ENCODE data around the gene MAT1A. TPM values are rescaled to one million over a fixed set of nuclear protein-coding genes. Genes with fewer than 3 reads are reported as not detected.

Gene MAT1A
- total and polyA plus RNA-seq, 2 donors from 2014 or later = 1.1 to 2.9 TPM

- intact Hi-C loops (cut with DNase I) = no loop called here
- no peak for TF ChIP-seq CTCF (IDR thresholded peaks at IDR 0.05; ENCODE audit: borderline replicate concordance, extremely low read depth, insufficient read depth)
Observed at GRCh38 chr10:80265740-80266512, 23.5 kb downstream of the MAT1A start.

GRCh38 chr10:80264081-80265056 lies 25.1 kb downstream of the MAT1A start:
- DNase-seq (no peak), FAIRE-seq (no peak)
- Histone ChIP-seq H3K27me3 (ENCODE audit: control insufficient read depth, insufficient read depth, low read length) (no peaks in the 10 kb centered on the region), H3K36me3 (ENCODE audit: control insufficient read depth in 2 of 3, insufficient read depth in 3 of 3, low read length in 3 of 3) (no peaks in the 10 kb centered on the region), H3K4me1 (ENCODE audit: control insufficient read depth in 2 of 3, insufficient read depth in 2 of 3, low read depth in 1 of 3, low read length in 3 of 3) (no peaks in the 10 kb centered on the region), H3K9ac (ENCODE audit: low read length in 3 of 3) (no peak overlapping the region), H3K9me3 (ENCODE audit: control insufficient read depth in 2 of 3, insufficient read depth in 1 of 3, low read length in 3 of 3) (no peaks in the 10 kb centered on the region), H3K27ac (ENCODE audit: low read depth in 2 of 2, low read length in 2 of 2) (no peak overlapping the region), H3K4me3 (ENCODE audit: low read length in 3 of 3) (no peak overlapping the region)
- intact Hi-C loops (cut with DNase I) = no loop called here
- no peak for TF ChIP-seq CTCF (IDR thresholded peaks at IDR 0.05; ENCODE audit: borderline replicate concordance, extremely low read depth, insufficient read depth)

More at GRCh38 chr10:80265740-80266512, 23.5 kb downstream of the MAT1A start:
- Histone ChIP-seq H3K36me3 (ENCODE audit: control insufficient read depth in 2 of 3, insufficient read depth in 3 of 3, low read length in 3 of 3) (no peaks in the 10 kb centered on the region), H3K4me1 (ENCODE audit: control insufficient read depth in 2 of 3, insufficient read depth in 2 of 3, low read depth in 1 of 3, low read length in 3 of 3) (no peaks in the 10 kb centered on the region), H3K9ac (ENCODE audit: low read length in 3 of 3) (no peak overlapping the region), H3K27ac (ENCODE audit: low read depth in 2 of 2, low read length in 2 of 2) (no peak overlapping the region), H3K27me3 (ENCODE audit: control insufficient read depth, insufficient read depth, low read length) (no peaks in the 10 kb centered on the region), H3K4me3 (ENCODE audit: low read length in 3 of 3) (no peak overlapping the region), H3K9me3 (ENCODE audit: control insufficient read depth in 2 of 3, insufficient read depth in 1 of 3, low read length in 3 of 3) (no peaks in the 10 kb centered on the region)
- peak in 3 of 5 donors; percentile 20 to 65 (median 40) for DNase-seq
- no peak for FAIRE-seq

- DNase-seq (peak in 1 of 5 donors; percentile 28), FAIRE-seq (no peak)
- H3K9ac ChIP-seq (ENCODE audit: low read length in 3 of 3) = no peak overlapping the region
- intact Hi-C loops (cut with DNase I) = no loop called here
- no peaks in the 10 kb centered on the region for H3K36me3 ChIP-seq (ENCODE audit: control insufficient read depth in 2 of 3, insufficient read depth in 3 of 3, low read length in 3 of 3)
- no peaks in the 10 kb centered on the region for H3K9me3 ChIP-seq (ENCODE audit: control insufficient read depth in 2 of 3, insufficient read depth in 1 of 3, low read length in 3 of 3)
- H3K4me1 ChIP-seq (ENCODE audit: control insufficient read depth in 2 of 3, insufficient read depth in 2 of 3, low read depth in 1 of 3, low read length in 3 of 3) = no peaks in the 10 kb centered on the region
- TF ChIP-seq CTCF (IDR thresholded peaks at IDR 0.05; ENCODE audit: borderline replicate concordance, extremely low read depth, insufficient read depth) = no peak
- no peak overlapping the region for H3K27ac ChIP-seq (ENCODE audit: low read depth in 2 of 2, low read length in 2 of 2)
- H3K4me3 ChIP-seq (ENCODE audit: low read length in 3 of 3) = no peak overlapping the region
- no peaks in the 10 kb centered on the region for H3K27me3 ChIP-seq (ENCODE audit: control insufficient read depth, insufficient read depth, low read length)
Observed at GRCh38 chr10:80261316-80262030, 28.0 kb downstream of the MAT1A start.

All from kidney (tissue), 14 donors.